HepG2 (cell line): ENCODE measurements around the gene PKIG. TPM values are rescaled to one million over a fixed set of nuclear protein-coding genes. Genes with fewer than 3 reads are reported as not detected.

Experiments used
- ATAC-seq: fragments of 200-7000 bp; cut with Tn5 transposase; 3 replicates; pipeline ENCODE4 v1.9.1; 2020; ENCODE audit warnings: mild to moderate bottlenecking, moderate library complexity
- BruUV-seq: library from RNA; stranded (reverse); fragments of 400-500 nt; replicated peaks from 2 replicates; lab custom pipeline; 2021; lab: Mats Ljungman, UMichigan
- CTCF ChIA-PET: fragments of 300-600 bp; formaldehyde crosslinking; extraction: SDS; loops from one replicate; lab custom pipeline; 2021; ENCODE audit warnings: low total read pairs, inconsistent platforms, low intra/inter-chr PET ratio; lab: Yijun Ruan, JAX
- POLR2A ChIA-PET: fragments of 350-600 bp; sonication (Branson Sonifier 250); formaldehyde crosslinking; loops from one replicate; lab custom pipeline; 2020; ENCODE audit warnings: antibody characterized with exemption, inconsistent platforms; lab: Yijun Ruan, JAX
- DNase-seq: peaks from one replicate; pipeline ENCODE4 v3.0.0-alpha.2; 2015; ENCODE audit warnings: low spot score
- FAIRE-seq: peaks from 3 replicates; lab custom pipeline; 2011; peaks lifted over from hg19 to GRCh38; lab: Jason Lieb, UNC
- H2AFZ ChIP-seq: one replicate; pipeline ENCODE4 v1.6.1; 2011; ENCODE audit warnings: low read length, inconsistent platforms
- H3K27ac ChIP-seq: fragments of 300-600 bp; 3 replicates; pipeline ENCODE4 v1.8.0; 2011; ENCODE audit warnings: mixed run types, mild to moderate bottlenecking, mixed read lengths, low read length, inconsistent platforms; ENCODE audit not compliant: insufficient read depth; ENCODE audit errors: extremely low read length
- H3K27me3 ChIP-seq, 2 experiments: fragments of 200-600 bp in 1 of 2; 2 replicates in 1 of 2; 3 replicates in 1 of 2; pipeline versions ENCODE4 v1.6.0 to v1.8.0; 2011; ENCODE audit warnings: low read length in 2 of 2, mild to moderate bottlenecking in 2 of 2, moderate library complexity in 2 of 2, inconsistent platforms in 1 of 2; ENCODE audit not compliant: insufficient read depth in 2 of 2, control insufficient read depth in 1 of 2
- H3K36me3 ChIP-seq, 2 experiments: fragments of 200-600 bp in 1 of 2; replicated peaks in 1 of 2; 2 replicates in 1 of 2; 3 replicates in 1 of 2; pipeline versions ENCODE4 v1.5.1 to v1.8.0; 2011; ENCODE audit warnings: low read length in 2 of 2, inconsistent platforms in 1 of 2; ENCODE audit not compliant: insufficient read depth in 2 of 2, control insufficient read depth in 1 of 2
- H3K4me1 ChIP-seq: 2 replicates; pipeline ENCODE4 v1.5.1; 2012; ENCODE audit warnings: low read length, inconsistent platforms; ENCODE audit not compliant: insufficient read depth
- H3K4me2 ChIP-seq: 2 replicates; pipeline ENCODE4 v1.6.0; 2011; ENCODE audit warnings: low read depth, low read length, inconsistent platforms
- H3K4me3 ChIP-seq, 3 experiments: fragments of 200-600 bp in 1 of 3; sonication (generic), shearing (Covaris generic) in 1 of 3; replicated peaks in 1 of 3; 2 replicates each; pipeline ENCODE4 v1.5.1; 2011 to 2016; ENCODE audit warnings: low read length in 3 of 3, inconsistent platforms in 2 of 3, low read depth in 2 of 3, mild to moderate bottlenecking in 2 of 3, control low read depth in 1 of 3, mixed read lengths in 1 of 3; ENCODE audit not compliant: insufficient read depth in 1 of 3
- H3K79me2 ChIP-seq: one replicate; pipeline ENCODE4 v1.6.1; 2011; ENCODE audit warnings: low read length, inconsistent platforms; ENCODE audit not compliant: insufficient read depth
- H3K9ac ChIP-seq: 2 replicates; pipeline ENCODE4 v1.6.0; 2011; ENCODE audit warnings: mild to moderate bottlenecking, low read depth, low read length, inconsistent platforms; ENCODE audit not compliant: insufficient read depth
- H3K9me3 ChIP-seq: 2 replicates; pipeline ENCODE4 v1.5.1; 2012; ENCODE audit warnings: mild to moderate bottlenecking, low read length
- H4K20me1 ChIP-seq: 2 replicates; pipeline ENCODE4 v1.6.0; 2011; ENCODE audit warnings: inconsistent platforms, mild to moderate bottlenecking, low read length, moderate library complexity; ENCODE audit not compliant: insufficient read depth
- AHR ChIP-seq: IDR thresholded peaks from 2 replicates; pipeline ENCODE4 v1.6.1; 2018; ENCODE audit warnings: missing genetic modification reagents, missing compliant biosample characterization
- DZIP1 ChIP-seq: sonication (generic); formaldehyde crosslinking; IDR thresholded peaks from 2 replicates; pipeline ENCODE4 v1.5.0; 2020; ENCODE audit warnings: mild to moderate bottlenecking, missing genetic modification reagents
- KLF13 ChIP-seq: sonication (generic); formaldehyde crosslinking; IDR thresholded peaks from 2 replicates; pipeline ENCODE4 v1.4.0; 2020; ENCODE audit warnings: mild to moderate bottlenecking, missing genetic modification reagents
- MYPOP ChIP-seq: sonication (generic); formaldehyde crosslinking; IDR thresholded peaks from 2 replicates; pipeline ENCODE4 v1.8.1; 2023; ENCODE audit warnings: mild to moderate bottlenecking, moderate library complexity, missing genetic modification reagents
- SP140L ChIP-seq: sonication (generic); formaldehyde crosslinking; IDR thresholded peaks from 2 replicates; pipeline ENCODE4 v1.4.0; 2020; ENCODE audit warnings: missing genetic modification reagents, borderline replicate concordance
- TFDP1 ChIP-seq: IDR thresholded peaks from 2 replicates; pipeline ENCODE4 v1.6.1; 2016; ENCODE audit warnings: missing compliant biosample characterization, missing genetic modification reagents, borderline replicate concordance
- THAP9 ChIP-seq: sonication (generic); formaldehyde crosslinking; IDR thresholded peaks from 2 replicates; pipeline ENCODE4; 2020; ENCODE audit warnings: missing genetic modification reagents, mild to moderate bottlenecking, borderline replicate concordance
- ZNF160 ChIP-seq: sonication (generic); formaldehyde crosslinking; IDR thresholded peaks from 2 replicates; pipeline ENCODE4 v1.8.0; 2022; ENCODE audit warnings: mild to moderate bottlenecking, inconsistent platforms, missing genetic modification reagents
- ZNF24 ChIP-seq: fragments of 450-650 bp; IDR thresholded peaks from 2 replicates; pipeline ENCODE4 v1.6.1; 2017; ENCODE audit warnings: antibody characterized with exemption, mild to moderate bottlenecking
- ZNF576 ChIP-seq: sonication (generic); formaldehyde crosslinking; IDR thresholded peaks from 2 replicates; pipeline ENCODE4 v1.4.0; 2020; ENCODE audit warnings: mild to moderate bottlenecking, missing genetic modification reagents
- WGBS: methylation state at CpG from one replicate; pipeline ENCODE4 v1.1.6; 2017; ENCODE audit warnings: low lambda C conversion rate; 5-methylcytosine and 5-hydroxymethylcytosine counted together
- in situ Hi-C: cut with HindIII; loops from 2 replicates; pipeline ENCODE4 v1.10.0; 2017; ENCODE audit warnings: low pct_unique_long_range_greater_than_20kb; ENCODE audit not compliant: extremely low pct_ligation_motif_present
- intact Hi-C: fragments of 100-400 bp; cut with micrococcal nuclease; formaldehyde crosslinking; loops from one replicate; pipeline ENCODE4 v1.10.0; 2022; ENCODE audit not compliant: unreplicated experiment
- polyA plus RNA-seq, 8 experiments: library from polyadenylated mRNA; depleted of rRNA in 3 of 8; stranded (reverse) in 7 of 8; unstranded in 1 of 8; fragments of >200 nt; fragmentation: Illumina TruSeq in 4 of 8; extraction: Trizol in 4 of 8; gene quantifications; 2 replicates each; pipeline versions ENCODE4 v1.2.1 to v1.2.3, GENCODE V29; 2011 to 2016; ENCODE audit warnings: low read depth in 4 of 8, missing spikeins in 1 of 8, mixed read lengths in 1 of 8; ENCODE audit not compliant: insufficient read depth in 1 of 8
- total RNA-seq, 5 experiments: library from RNA; depleted of rRNA; stranded (reverse); fragments of >200 nt; fragmentation: Illumina TruSeq; extraction: Trizol; gene quantifications; 2 replicates each; pipeline ENCODE4 v1.2.3, GENCODE V29; 2016; ENCODE audit warnings: low read depth in 1 of 5

The PKIG gene
- total and polyA plus RNA-seq, 2 of the 13 experiments (the other 11 are each of a cell fraction or from before 2014, with no cell fraction given): 30.8 to 44.5 TPM

- H3K79me2 ChIP-seq: no peaks in the 10 kb centered on the region
- CTCF ChIA-PET: no interaction called here
- WGBS: 60% methylated on average over 1 of the region's 1 CpG
- in situ Hi-C loops: no loop called here
- peaks cover under 1% of the 10 kb centered on the region; the same call in 1 of the 2 replicates for H3K4me1 ChIP-seq
- no peak overlapping the region for H3K4me3 ChIP-seq
- intact Hi-C loops: no loop called here
- no peak overlapping the region for H3K4me2 ChIP-seq
- H3K9me3 ChIP-seq: no peaks in the 10 kb centered on the region
- no peak for DNase-seq
- H3K27ac ChIP-seq: no peak overlapping the region
- TF ChIP-seq ZNF24 (no peak), TFDP1 (CRISPR knock-in tag) (no peak)
- TF ChIP-seq, all 625 proteins: peak for 0
- no peaks in the 10 kb centered on the region for H3K27me3 ChIP-seq
- BruUV-seq: no TSS peak
- H4K20me1 ChIP-seq: no peaks in the 10 kb centered on the region
- no peak for ATAC-seq
- H3K9ac ChIP-seq: no peak overlapping the region
- peaks cover 4 to 14% of the 10 kb centered on the region in 2 experiments; a peak in 4 of 5 replicates for H3K36me3 ChIP-seq
- POLR2A ChIA-PET: no interaction called here
- H2AFZ ChIP-seq: no peak overlapping the region
- no peak for FAIRE-seq
Measured at GRCh38 chr20:44594730-44595129, 12.4 kb downstream of the PKIG start.

- ATAC-seq: no peak
- H4K20me1 ChIP-seq: no peaks in the 10 kb centered on the region
- no peak for TF ChIP-seq KLF13
- TF ChIP-seq ZNF160 (CRISPR knock-in tag): no peak
- no peak for TF ChIP-seq ZNF576 (CRISPR knock-in tag)
- no peak for TF ChIP-seq MYPOP
- TF ChIP-seq SP140L (CRISPR knock-in tag): no peak
- no peak for TF ChIP-seq DZIP1 (CRISPR knock-in tag)
- no peak for TF ChIP-seq THAP9 (CRISPR knock-in tag)
- no peak for TF ChIP-seq AHR (CRISPR knock-in tag)
Measured at GRCh38 chr20:44596010-44596409, 13.6 kb downstream of the PKIG start.

More at GRCh38 chr20:44596010-44596409, 13.6 kb downstream of the PKIG start:
- H3K9ac ChIP-seq: no peak overlapping the region
- H3K4me3 ChIP-seq: no peak overlapping the region
- H3K36me3 ChIP-seq: peaks cover under 1 to 12% of the 10 kb centered on the region in 2 experiments; a peak in 1 of 5 replicates
- intact Hi-C loops (no loop called here), in situ Hi-C loops (no loop called here)
- H3K4me1 ChIP-seq: peaks cover 13% of the 10 kb centered on the region
- no peaks in the 10 kb centered on the region for H3K27me3 ChIP-seq
- no TSS peak for BruUV-seq
- ChIA-PET POLR2A (no interaction called here), CTCF (no interaction called here)
- H3K79me2 ChIP-seq: no peaks in the 10 kb centered on the region
- FAIRE-seq (no peak), DNase-seq (no peak)
- H3K4me2 ChIP-seq: no peak overlapping the region
- no peak overlapping the region for H2AFZ ChIP-seq
- H3K27ac ChIP-seq: no peak overlapping the region
- 92% methylated on average over 4 of the region's 4 CpGs for WGBS
- H3K9me3 ChIP-seq: no peaks in the 10 kb centered on the region
